Endothelial cell of umbilical vein (primary cell): Measurements from ENCODE around the gene BSND. TPM values are rescaled to one million over a fixed set of nuclear protein-coding genes. Genes with fewer than 3 reads are reported as not detected.

ENCODE experiments used
- BruUV-seq: library from RNA; stranded (reverse); fragments of 400-500 nt; replicated peaks from 2 replicates; lab custom pipeline; 2021; lab: Mats Ljungman, UMichigan
- CTCF ChIA-PET: fragments of 300-600, 350-600 bp; sonication (Branson Sonifier 250); formaldehyde crosslinking; loops from one replicate; lab custom pipeline; 2021; ENCODE audit warnings: antibody characterized with exemption, inconsistent platforms; lab: Charles Lee
- POLR2A ChIA-PET: fragments of 300-600, 350-600 bp; sonication (Branson Sonifier 250); formaldehyde crosslinking; loops from one replicate; lab custom pipeline; 2021; ENCODE audit warnings: antibody characterized with exemption, inconsistent platforms; lab: Charles Lee
- DNase-seq: peaks from one replicate; pipeline ENCODE4 v3.0.0-alpha.2; 2011; ENCODE audit warnings: low read depth, low spot score
- FAIRE-seq: peaks from 2 replicates; lab custom pipeline; 2011; peaks lifted over from hg19 to GRCh38; lab: Jason Lieb, UNC
- H2AFZ ChIP-seq: 2 replicates; pipeline ENCODE4 v1.6.0; 2012; ENCODE audit warnings: low read depth, low read length, control low read depth, inconsistent platforms
- H3K27ac ChIP-seq: 2 replicates; pipeline ENCODE4 v1.5.1; 2011; ENCODE audit warnings: low read depth, mild to moderate bottlenecking, control low read depth, low read length, moderate library complexity; ENCODE audit not compliant: insufficient read depth
- H3K27me3 ChIP-seq, 2 experiments: 2 replicates each; pipeline versions ENCODE4 v1.6.0 to v1.6.1; 2011; ENCODE audit warnings: low read length in 2 of 2, mixed read lengths in 1 of 2; ENCODE audit not compliant: control insufficient read depth in 2 of 2, insufficient read depth in 2 of 2
- H3K36me3 ChIP-seq, 2 experiments: 2 replicates in 1 of 2; 3 replicates in 1 of 2; pipeline ENCODE4 v1.5.1; 2011; ENCODE audit warnings: low read length in 2 of 2, mild to moderate bottlenecking in 1 of 2, moderate library complexity in 1 of 2; ENCODE audit not compliant: control insufficient read depth in 2 of 2, insufficient read depth in 2 of 2; ENCODE audit errors: extremely low read depth in 1 of 2
- H3K4me1 ChIP-seq: 3 replicates; pipeline ENCODE4 v1.5.1; 2011; ENCODE audit warnings: mild to moderate bottlenecking, low read length; ENCODE audit not compliant: control insufficient read depth, insufficient read depth; ENCODE audit errors: extremely low read depth
- H3K4me2 ChIP-seq: 2 replicates; pipeline ENCODE4 v1.6.1; 2011; ENCODE audit warnings: low read length, control low read depth, mixed read lengths; ENCODE audit not compliant: insufficient read depth
- H3K4me3 ChIP-seq, 3 experiments: fragments of 200-600 bp in 1 of 3; sonication (generic), shearing (Covaris generic) in 1 of 3; replicated peaks in 1 of 3; 2 replicates each; pipeline ENCODE4 v1.5.1; 2011 to 2016; ENCODE audit warnings: control low read depth in 3 of 3, low read length in 3 of 3, mild to moderate bottlenecking in 2 of 3, inconsistent platforms in 1 of 3, low read depth in 1 of 3, moderate library complexity in 1 of 3; ENCODE audit not compliant: insufficient read depth in 1 of 3
- H3K79me2 ChIP-seq: 2 replicates; pipeline ENCODE4 v1.6.0; 2012; ENCODE audit warnings: low read length, inconsistent platforms; ENCODE audit not compliant: control insufficient read depth, insufficient read depth
- H3K9ac ChIP-seq: replicated peaks from 2 replicates; pipeline ENCODE3; 2011; ENCODE audit warnings: low read length, control low read depth; ENCODE audit not compliant: insufficient read depth; ENCODE audit errors: extremely low read depth
- H3K9me1 ChIP-seq: replicated peaks from 3 replicates; pipeline ENCODE4 v1.6.0; 2011; ENCODE audit warnings: mild to moderate bottlenecking, low read length; ENCODE audit not compliant: control insufficient read depth, insufficient read depth; ENCODE audit errors: extremely low read depth
- H3K9me3 ChIP-seq: replicated peaks from 2 replicates; pipeline ENCODE4 v1.5.1; 2012; ENCODE audit warnings: low read length, inconsistent platforms; ENCODE audit not compliant: control insufficient read depth, insufficient read depth
- H4K20me1 ChIP-seq: replicated peaks from 2 replicates; pipeline ENCODE3; 2011; ENCODE audit warnings: mild to moderate bottlenecking, low read length; ENCODE audit not compliant: control insufficient read depth, insufficient read depth; ENCODE audit errors: extremely low read depth
- CTCF ChIP-seq, 2 donors: IDR thresholded peaks; 1 replicate in 1 of 2; 2 replicates in 1 of 2; pipeline ENCODE4 v1.5.1; 2011; ENCODE audit warnings: low read length in 2 of 2, mild to moderate bottlenecking in 2 of 2, moderate library complexity in 2 of 2, control low read depth in 1 of 2, inconsistent platforms in 1 of 2, low read depth in 1 of 2; ENCODE audit not compliant: insufficient read depth in 1 of 2; ENCODE audit errors: extremely low read depth in 1 of 2
- EZH2 ChIP-seq: IDR thresholded peaks from 2 replicates; pipeline ENCODE4 v1.6.1; 2012; ENCODE audit warnings: borderline replicate concordance, low read depth, mild to moderate bottlenecking, moderate library complexity, low read length, inconsistent platforms; ENCODE audit not compliant: severe bottlenecking
- FOS ChIP-seq: IDR thresholded peaks from 2 replicates; pipeline ENCODE4 v1.6.1; 2011; ENCODE audit warnings: mild to moderate bottlenecking, low read length, moderate library complexity, borderline replicate concordance; ENCODE audit not compliant: insufficient read depth
- GATA2 ChIP-seq: IDR thresholded peaks from 2 replicates; pipeline ENCODE4 v1.7.0; 2011; ENCODE audit warnings: low read depth, mild to moderate bottlenecking, moderate library complexity, mixed read lengths, low read length; ENCODE audit not compliant: insufficient read length, insufficient read depth
- JUN ChIP-seq: IDR thresholded peaks from 2 replicates; pipeline ENCODE4 v1.6.1; 2011; ENCODE audit warnings: borderline replicate concordance, low read depth; ENCODE audit not compliant: insufficient read length, insufficient read depth
- MAX ChIP-seq: IDR thresholded peaks from 2 replicates; pipeline ENCODE4 v1.6.1; 2011; ENCODE audit not compliant: insufficient read depth, insufficient read length
- MYC ChIP-seq: IDR thresholded peaks from one replicate; pipeline ENCODE4 v1.6.1; 2011; ENCODE audit warnings: mild to moderate bottlenecking, low read depth, low read length
- POLR2A ChIP-seq: IDR thresholded peaks from 2 replicates; pipeline ENCODE4 v1.6.1; 2012; ENCODE audit warnings: low read depth, mild to moderate bottlenecking, control low read depth, low read length
- POLR2AphosphoS5 ChIP-seq: IDR thresholded peaks from 2 replicates; pipeline ENCODE4 v1.6.1; 2012; ENCODE audit warnings: low read depth, mild to moderate bottlenecking, control low read depth, low read length, moderate library complexity; ENCODE audit not compliant: insufficient read depth
- dilution Hi-C: fragments of 300-500 bp; cut with MboI; formaldehyde crosslinking; loops from one replicate; pipeline ENCODE4 v1.15.0; 2019; ENCODE audit warnings: low sequenced_read_pairs; ENCODE audit not compliant: extremely low pct_ligation_motif_present
- intact Hi-C: fragments of 100-400 bp; cut with micrococcal nuclease; formaldehyde crosslinking; loops from one replicate; pipeline ENCODE4 v1.10.0; 2022
- polyA plus RNA-seq, 4 experiments: library from polyadenylated mRNA; depleted of rRNA in 3 of 4; stranded (reverse) in 3 of 4; unstranded in 1 of 4; fragments of >200 nt; gene quantifications; 2 replicates each; pipeline versions ENCODE4 v1.2.1 to v1.2.3, GENCODE V29; 2011 to 2012; ENCODE audit warnings: missing spikeins in 1 of 4
- total RNA-seq: library from RNA; stranded (reverse); gene quantifications from 2 replicates; pipeline ENCODE4 v1.2.3, GENCODE V29; 2021

BSND gene
- total and polyA plus RNA-seq, 2 donors (not counting 3 experiments of a cell fraction or from before 2014, with no cell fraction given), result not detected

GRCh38 chr1:55015731-55016620 is 17.2 kb downstream of the BSND start:
- DNase-seq (no peak), FAIRE-seq (no peak)
- Histone ChIP-seq H4K20me1 (no peaks in the 10 kb centered on the region), H3K27ac (no peak overlapping the region), H3K9me3 (no peaks in the 10 kb centered on the region), H3K4me2 (no peak overlapping the region), H3K27me3 (peaks cover 4 to 24% of the 10 kb centered on the region in 2 experiments), H3K4me1 (no peaks in the 10 kb centered on the region), H3K4me3 (no peak overlapping the region), H3K79me2 (no peaks in the 10 kb centered on the region), H3K9me1 (no peaks in the 10 kb centered on the region), H3K9ac (no peak overlapping the region), H2AFZ (no peak overlapping the region), H3K36me3 (no peaks in the 10 kb centered on the region)
- dilution Hi-C loops (no loop called here), intact Hi-C loops (no loop called here)
- POLR2A ChIA-PET, result no interaction called here
- no TSS peak for BruUV-seq
- TF ChIP-seq JUN, result no peak
- CTCF ChIA-PET, result interaction anchor here (0.6 to 9.7 kb wide), 3 partner anchors 8 to 69 kb away, joined by 4 to 587 read pairs (median 5); no protein-coding TSS in a partner anchor

GRCh38 chr1:55018395-55018794 is 19.7 kb downstream of the BSND start:
- no peaks in the 10 kb centered on the region for H3K4me1 ChIP-seq
- TF ChIP-seq GATA2 (no peak), CTCF (IDR thresholded peaks at IDR 0.05; ENCODE audit: extremely low read depth in 1 of 2, insufficient read depth in 1 of 2, low read depth in 1 of 2, low read length in 2 of 2) (no peak), MYC (no peak), MAX (no peak), POLR2AphosphoS5 (no peak), POLR2A (no peak), FOS (no peak), JUN (no peak), EZH2 (no peak)
- no peak overlapping the region for H3K27ac ChIP-seq
- H3K9me1 ChIP-seq, result no peaks in the 10 kb centered on the region
- no peak for DNase-seq
- H3K79me2 ChIP-seq, result no peaks in the 10 kb centered on the region
- intact Hi-C loops, result no loop called here
- H3K4me2 ChIP-seq, result no peak overlapping the region
- no peaks in the 10 kb centered on the region for H4K20me1 ChIP-seq
- ChIA-PET POLR2A (no interaction called here), CTCF (interaction anchor here (9.7 kb wide), 1 partner anchor 71 kb away, joined by 587 read pairs; no protein-coding TSS in a partner anchor)
- H3K9ac ChIP-seq, result no peak overlapping the region
- dilution Hi-C loops, result no loop called here
- no peak overlapping the region for H3K4me3 ChIP-seq
- no peak overlapping the region for H2AFZ ChIP-seq
- peaks cover 4 to 24% of the 10 kb centered on the region in 2 experiments for H3K27me3 ChIP-seq
- no peaks in the 10 kb centered on the region for H3K9me3 ChIP-seq
- no TSS peak for BruUV-seq
- H3K36me3 ChIP-seq, result no peaks in the 10 kb centered on the region
- no peak for FAIRE-seq
